ENCODE measurements around the gene POLG. TPM values are rescaled to one million over a fixed set of nuclear protein-coding genes. Genes with fewer than 3 reads are reported as not detected.

The POLG gene
- total RNA-seq, 1 donor from 2014 or later: 39.7 TPM

GRCh38 chr15:89377842-89378295 lies 43.2 kb upstream of the POLG start:
- Histone ChIP-seq H3K9ac (ENCODE audit: low read depth in 1 of 3, low read length in 3 of 3) (no peak overlapping the region), H3K27ac (ENCODE audit: low read depth, low read length) (no peak overlapping the region), H3K4me3 (ENCODE audit: low read length in 3 of 3) (no peak overlapping the region)

DNA sequence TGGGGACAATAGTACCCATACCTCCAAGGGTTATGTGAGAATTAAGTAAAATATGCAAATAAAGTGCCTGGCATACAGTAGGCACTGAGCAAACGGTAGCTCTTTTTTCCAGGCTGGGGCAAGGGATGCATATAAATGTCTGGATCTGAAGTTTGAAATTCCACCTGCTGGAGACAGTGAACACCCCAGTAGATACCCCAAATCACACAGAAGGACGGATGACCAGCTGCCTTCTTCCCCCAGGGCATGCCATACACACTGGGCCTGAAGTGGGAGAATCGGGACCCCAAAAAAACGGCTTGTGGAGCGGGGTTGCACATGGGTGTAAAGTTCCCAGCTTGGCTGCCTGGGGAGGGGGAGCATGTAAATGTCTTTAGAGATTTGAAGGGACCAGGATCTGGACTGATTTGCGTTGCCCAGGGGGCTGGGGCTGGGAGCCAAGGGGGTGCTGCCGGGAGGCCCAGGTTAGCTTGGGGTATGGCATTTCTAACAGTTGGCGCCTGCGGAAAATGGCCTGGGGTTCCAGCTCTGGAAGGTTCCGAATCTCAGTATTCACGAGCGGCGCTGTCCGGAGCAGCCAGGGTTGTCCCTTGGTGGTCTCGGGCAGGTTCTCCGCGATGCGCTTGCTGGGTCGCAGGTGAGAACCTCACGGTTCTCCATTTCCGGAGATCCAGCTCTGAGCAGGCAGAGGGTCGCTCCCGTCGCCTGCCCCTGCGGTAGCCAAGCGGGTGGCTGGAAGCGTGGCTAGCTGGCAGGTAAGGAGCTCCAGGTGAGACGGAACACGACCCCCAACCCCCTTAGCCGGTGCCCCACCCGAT lies 42.6 kb upstream of the POLG start:
- H3K4me3 ChIP-seq (ENCODE audit: low read length in 3 of 3): no peak overlapping the region
- no peaks in the 10 kb centered on the region for H3K36me3 ChIP-seq (ENCODE audit: control insufficient read depth in 3 of 3, insufficient read depth in 3 of 3, low read length in 3 of 3)
- peaks cover 8 to 13% (median 8%) of the 10 kb centered on the region in 3 donors for H3K4me1 ChIP-seq (ENCODE audit: control insufficient read depth in 3 of 3, insufficient read depth in 3 of 3, low read length in 3 of 3)
- H3K9ac ChIP-seq (ENCODE audit: low read depth in 1 of 3, low read length in 3 of 3): no peak overlapping the region
- peaks cover 80 to 92% (median 88%) of the 10 kb centered on the region in 3 donors for H3K27me3 ChIP-seq (ENCODE audit: control insufficient read depth in 3 of 3, insufficient read depth in 3 of 3, low read length in 3 of 3)
- no peaks in the 10 kb centered on the region for H3K9me3 ChIP-seq (ENCODE audit: control insufficient read depth in 3 of 3, low read length in 3 of 3)
- H3K27ac ChIP-seq (ENCODE audit: low read depth, low read length): no peak overlapping the region

More at GRCh38 chr15:89377842-89378295, 43.2 kb upstream of the POLG start:
- no peaks in the 10 kb centered on the region for H3K36me3 ChIP-seq (ENCODE audit: control insufficient read depth in 3 of 3, insufficient read depth in 3 of 3, low read length in 3 of 3)
- no peaks in the 10 kb centered on the region for H3K9me3 ChIP-seq (ENCODE audit: control insufficient read depth in 3 of 3, low read length in 3 of 3)
- peaks cover 8 to 13% (median 8%) of the 10 kb centered on the region in 3 donors for H3K4me1 ChIP-seq (ENCODE audit: control insufficient read depth in 3 of 3, insufficient read depth in 3 of 3, low read length in 3 of 3)
- peaks cover 74 to 87% (median 87%) of the 10 kb centered on the region in 3 donors for H3K27me3 ChIP-seq (ENCODE audit: control insufficient read depth in 3 of 3, insufficient read depth in 3 of 3, low read length in 3 of 3)

DNA sequence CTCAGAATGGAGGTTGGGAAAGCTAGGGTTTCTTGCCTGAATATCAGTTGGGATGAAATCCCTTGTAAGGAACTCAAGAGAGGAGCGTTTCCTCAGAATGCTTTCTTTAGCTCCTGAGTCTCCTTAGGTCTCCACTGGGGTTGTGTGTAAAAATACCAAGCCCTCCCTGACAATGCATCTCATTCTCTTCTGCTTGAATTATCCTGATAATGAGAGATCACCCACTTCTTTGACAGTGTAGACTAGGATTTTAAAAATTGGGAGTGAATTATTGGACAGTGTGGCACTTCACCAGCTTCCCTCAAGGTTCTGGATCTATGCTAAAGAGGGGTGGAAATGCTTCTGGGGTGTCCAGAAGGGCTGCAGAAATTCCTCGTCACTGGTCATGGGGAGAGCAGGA lies 41.8 kb upstream of the POLG start:
- H3K9ac ChIP-seq (ENCODE audit: low read depth in 1 of 3, low read length in 3 of 3): no peak overlapping the region
- peaks cover 8 to 15% (median 10%) of the 10 kb centered on the region in 3 donors for H3K4me1 ChIP-seq (ENCODE audit: control insufficient read depth in 3 of 3, insufficient read depth in 3 of 3, low read length in 3 of 3)
- no peaks in the 10 kb centered on the region for H3K36me3 ChIP-seq (ENCODE audit: control insufficient read depth in 3 of 3, insufficient read depth in 3 of 3, low read length in 3 of 3)
- no peaks in the 10 kb centered on the region for H3K9me3 ChIP-seq (ENCODE audit: control insufficient read depth in 3 of 3, low read length in 3 of 3)
- no peak overlapping the region for H3K27ac ChIP-seq (ENCODE audit: low read depth, low read length)
- peaks cover 89 to 95% (median 94%) of the 10 kb centered on the region in 3 donors for H3K27me3 ChIP-seq (ENCODE audit: control insufficient read depth in 3 of 3, insufficient read depth in 3 of 3, low read length in 3 of 3)
- H3K4me3 ChIP-seq (ENCODE audit: low read length in 3 of 3): no peak overlapping the region

- no peak overlapping the region for H3K9ac ChIP-seq (ENCODE audit: low read depth in 1 of 3, low read length in 3 of 3)
- H3K4me1 ChIP-seq (ENCODE audit: control insufficient read depth in 3 of 3, insufficient read depth in 3 of 3, low read length in 3 of 3): peaks cover 17 to 18% (median 18%) of the 10 kb centered on the region in 3 donors
- no peaks in the 10 kb centered on the region for H3K9me3 ChIP-seq (ENCODE audit: control insufficient read depth in 3 of 3, low read length in 3 of 3)
- no peak overlapping the region for H3K27ac ChIP-seq (ENCODE audit: low read depth, low read length)
- no peaks in the 10 kb centered on the region for H3K36me3 ChIP-seq (ENCODE audit: control insufficient read depth in 3 of 3, insufficient read depth in 3 of 3, low read length in 3 of 3)
- H3K27me3 ChIP-seq (ENCODE audit: control insufficient read depth in 3 of 3, insufficient read depth in 3 of 3, low read length in 3 of 3): peaks cover 94 to 95% (median 95%) of the 10 kb centered on the region in 3 donors
- H3K4me3 ChIP-seq (ENCODE audit: low read length in 3 of 3): no peak overlapping the region
Measured at GRCh38 chr15:89375093-89376005, 40.7 kb upstream of the POLG start.

DNA sequence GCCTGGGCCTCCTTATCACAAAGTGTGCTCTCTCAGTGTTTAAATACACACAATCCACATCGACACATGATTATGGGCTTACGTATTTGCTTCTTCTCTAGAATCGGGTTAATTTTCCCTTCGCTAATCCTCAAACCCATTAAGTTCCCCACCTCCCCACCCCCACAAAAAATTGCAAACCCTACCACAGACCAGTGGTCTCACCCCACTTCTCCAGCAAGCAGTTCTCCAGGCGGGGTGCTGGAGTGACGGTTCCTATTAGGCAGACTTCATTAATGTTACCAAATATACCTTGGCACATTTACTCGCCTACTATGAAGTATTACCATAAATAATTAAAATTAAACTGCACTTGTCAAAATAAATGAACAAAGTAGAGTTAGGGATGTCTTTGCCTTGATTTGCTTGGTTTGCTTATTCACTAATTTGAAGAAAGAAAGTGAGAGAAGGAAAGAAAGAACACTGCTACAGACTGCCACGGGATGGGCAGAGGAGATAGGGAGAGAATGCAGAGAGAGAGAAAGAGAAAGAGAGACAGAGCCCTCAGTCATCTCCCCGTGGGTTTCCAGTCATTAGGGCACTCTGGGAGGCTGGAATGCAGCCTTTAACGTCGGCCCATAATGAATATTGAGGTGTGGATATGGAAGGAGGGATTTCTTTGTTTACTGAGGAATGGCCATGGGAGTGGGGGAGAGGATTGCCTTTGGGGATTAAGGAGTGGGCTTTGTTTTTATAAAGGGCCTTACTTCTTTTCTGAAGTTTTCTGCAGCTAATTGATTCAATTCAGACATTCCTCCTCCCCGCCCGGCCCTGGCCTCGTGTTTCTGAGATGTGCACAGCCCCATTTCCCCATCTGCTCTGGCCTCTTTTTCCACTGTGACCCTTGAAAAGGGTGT lies 39.7 kb upstream of the POLG start:
- Histone ChIP-seq H3K4me3 (ENCODE audit: low read length in 3 of 3) (no peak overlapping the region), H3K9me3 (ENCODE audit: control insufficient read depth in 3 of 3, low read length in 3 of 3) (no peaks in the 10 kb centered on the region), H3K27me3 (ENCODE audit: control insufficient read depth in 3 of 3, insufficient read depth in 3 of 3, low read length in 3 of 3) (peaks cover 94 to 95% (median 95%) of the 10 kb centered on the region in 3 donors), H3K36me3 (ENCODE audit: control insufficient read depth in 3 of 3, insufficient read depth in 3 of 3, low read length in 3 of 3) (no peaks in the 10 kb centered on the region), H3K4me1 (ENCODE audit: control insufficient read depth in 3 of 3, insufficient read depth in 3 of 3, low read length in 3 of 3) (peaks cover 17 to 20% (median 17%) of the 10 kb centered on the region in 3 donors), H3K27ac (ENCODE audit: low read depth, low read length) (no peak overlapping the region), H3K9ac (ENCODE audit: low read depth in 1 of 3, low read length in 3 of 3) (no peak overlapping the region)

DNA sequence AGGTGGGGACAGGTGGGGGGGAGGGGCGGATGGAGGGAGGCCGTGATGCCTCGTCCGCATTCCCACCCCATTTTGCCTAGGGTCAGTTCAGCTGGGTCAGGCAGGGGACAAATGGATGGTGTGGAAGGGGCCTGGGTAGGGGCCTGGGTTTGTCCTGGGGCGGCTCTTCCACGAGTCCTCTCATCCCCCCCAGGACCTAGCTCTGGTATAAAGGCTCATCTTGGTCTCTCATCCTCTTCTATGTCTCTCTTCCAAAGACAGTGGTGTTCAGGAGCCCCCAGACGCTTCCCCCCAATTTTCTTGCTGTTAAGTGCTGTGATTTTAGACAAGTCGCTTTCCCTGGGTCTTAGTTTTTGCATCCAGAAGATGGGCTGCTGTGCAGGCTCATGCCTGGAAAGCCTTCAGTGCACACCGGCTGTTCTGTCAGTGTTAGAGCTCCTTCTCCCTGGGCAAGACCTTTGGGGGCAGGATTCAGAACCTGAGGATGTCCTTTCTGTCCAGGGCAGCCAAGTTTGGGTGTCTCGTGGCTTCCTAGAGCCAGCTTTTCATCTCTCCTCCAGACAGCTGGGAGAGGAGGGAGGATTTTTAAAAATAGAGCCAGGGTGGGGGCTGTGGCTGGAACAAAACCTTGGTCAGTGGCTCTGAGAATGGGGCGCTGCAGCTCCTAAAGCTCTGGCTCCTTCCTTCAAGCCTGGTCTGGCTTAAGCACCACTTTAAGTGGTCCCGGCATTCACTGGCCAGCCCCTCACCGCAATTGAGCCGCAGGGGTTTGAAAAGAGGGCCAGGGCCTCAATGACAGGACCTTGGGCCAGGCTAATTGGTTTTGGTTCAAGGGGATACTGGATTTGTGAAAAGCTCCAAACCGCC lies 37.7 kb upstream of the POLG start:
- H3K36me3 ChIP-seq (ENCODE audit: control insufficient read depth in 3 of 3, insufficient read depth in 3 of 3, low read length in 3 of 3): no peaks in the 10 kb centered on the region
- peaks cover 89 to 93% (median 92%) of the 10 kb centered on the region in 3 donors for H3K27me3 ChIP-seq (ENCODE audit: control insufficient read depth in 3 of 3, insufficient read depth in 3 of 3, low read length in 3 of 3)
- no peaks in the 10 kb centered on the region for H3K9me3 ChIP-seq (ENCODE audit: control insufficient read depth in 3 of 3, low read length in 3 of 3)
- peaks cover 5 to 17% (median 10%) of the 10 kb centered on the region in 3 donors for H3K4me1 ChIP-seq (ENCODE audit: control insufficient read depth in 3 of 3, insufficient read depth in 3 of 3, low read length in 3 of 3)
- no peak overlapping the region for H3K9ac ChIP-seq (ENCODE audit: low read depth in 1 of 3, low read length in 3 of 3)
- H3K27ac ChIP-seq (ENCODE audit: low read depth, low read length): no peak overlapping the region
- H3K4me3 ChIP-seq (ENCODE audit: low read length in 3 of 3): no peak overlapping the region

DNA sequence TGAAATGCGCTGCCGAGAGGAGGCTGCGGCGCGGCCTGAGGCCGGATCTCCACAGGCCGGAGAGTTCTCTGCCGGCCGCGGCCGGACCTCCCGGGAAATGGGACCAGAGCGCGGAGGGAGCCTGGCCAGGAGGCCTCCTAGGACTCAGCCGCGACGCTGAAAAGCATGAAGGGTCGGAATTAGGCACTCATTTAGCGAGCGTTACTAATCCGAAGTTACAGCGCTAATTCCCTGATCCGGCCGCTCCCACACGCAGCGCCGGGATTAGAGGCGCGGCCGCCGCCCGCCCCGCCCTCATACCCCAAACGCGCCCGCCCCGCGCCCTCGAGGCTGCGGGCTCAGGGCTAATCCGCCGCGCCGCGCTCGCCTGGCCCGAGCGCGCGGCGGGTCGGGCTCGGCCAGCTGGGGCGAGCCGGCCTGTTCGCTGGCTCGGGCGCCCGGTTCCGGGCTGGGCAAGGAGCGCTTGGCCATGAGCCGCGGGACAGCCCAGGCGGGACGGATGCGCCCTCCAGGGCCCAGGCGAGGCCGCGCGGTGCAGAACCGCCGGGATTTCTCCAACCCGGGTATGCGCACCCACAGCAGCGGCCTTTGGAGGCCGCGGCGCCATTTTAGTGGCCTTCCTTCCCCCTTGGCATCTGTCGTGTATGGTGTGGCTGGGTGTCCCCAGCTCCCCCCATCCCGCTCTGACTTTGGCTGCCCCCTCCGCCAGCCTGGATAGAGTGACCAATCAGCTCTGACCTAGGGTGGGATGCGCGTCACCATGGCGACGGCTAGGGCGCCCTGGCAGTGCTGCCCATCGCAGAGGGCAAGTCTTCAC lies 36.8 kb upstream of the POLG start:
- no peaks in the 10 kb centered on the region for H3K9me3 ChIP-seq (ENCODE audit: control insufficient read depth in 3 of 3, low read length in 3 of 3)
- H3K36me3 ChIP-seq (ENCODE audit: control insufficient read depth in 3 of 3, insufficient read depth in 3 of 3, low read length in 3 of 3): no peaks in the 10 kb centered on the region
- peaks cover 5 to 20% (median 10%) of the 10 kb centered on the region in 3 donors for H3K4me1 ChIP-seq (ENCODE audit: control insufficient read depth in 3 of 3, insufficient read depth in 3 of 3, low read length in 3 of 3)
- H3K27me3 ChIP-seq (ENCODE audit: control insufficient read depth in 3 of 3, insufficient read depth in 3 of 3, low read length in 3 of 3): peaks cover 89 to 93% (median 92%) of the 10 kb centered on the region in 3 donors
- H3K27ac ChIP-seq (ENCODE audit: low read depth, low read length): no peak overlapping the region
- H3K9ac ChIP-seq (ENCODE audit: low read depth in 1 of 3, low read length in 3 of 3): no peak overlapping the region
- peak overlapping the region in 1 of 3 donors; percentile 20 for H3K4me3 ChIP-seq (ENCODE audit: low read length in 3 of 3)

- H3K9ac ChIP-seq (ENCODE audit: low read depth in 1 of 3, low read length in 3 of 3): peak overlapping the region in 1 of 3 donors; percentile 6
- peaks cover 91 to 95% (median 95%) of the 10 kb centered on the region in 3 donors for H3K27me3 ChIP-seq (ENCODE audit: control insufficient read depth in 3 of 3, insufficient read depth in 3 of 3, low read length in 3 of 3)
- H3K4me3 ChIP-seq (ENCODE audit: low read length in 3 of 3): peak overlapping the region in 1 of 3 donors; percentile 13
- no peaks in the 10 kb centered on the region for H3K36me3 ChIP-seq (ENCODE audit: control insufficient read depth in 3 of 3, insufficient read depth in 3 of 3, low read length in 3 of 3)
- H3K9me3 ChIP-seq (ENCODE audit: control insufficient read depth in 3 of 3, low read length in 3 of 3): no peaks in the 10 kb centered on the region
- peaks cover 5 to 20% (median 10%) of the 10 kb centered on the region in 3 donors for H3K4me1 ChIP-seq (ENCODE audit: control insufficient read depth in 3 of 3, insufficient read depth in 3 of 3, low read length in 3 of 3)
- H3K27ac ChIP-seq (ENCODE audit: low read depth, low read length): no peak overlapping the region
Measured at GRCh38 chr15:89370978-89371227, 36.3 kb upstream of the POLG start.
